EH (cell line): ENCODE data around the gene DEFB123.

ENCODE experiments used
- DNase-seq: peaks from one replicate; pipeline ENCODE4 v3.0.0-alpha.2; 2015; ENCODE audit warnings: low read depth

DEFB123 gene

GRCh38 chr20:31474097-31474436 is 33.6 kb downstream of the DEFB123 start:
- no peak for DNase-seq

- no peak for DNase-seq
These were observed 34.5 kb downstream of the DEFB123 start, which contains the start of the genes DEFB124 and REM1 for GRCh38 chr20:31474758-31475427. Gene DEFB124, minus strand, starts transcription at chr20:31475127. Its CDS starts 2,114 bp downstream, at chr20:31473013. Gene REM1, plus strand, starts transcription at chr20:31475288. Its CDS starts 1,158 bp downstream, at chr20:31476446.

GRCh38 chr20:31475472-31476293 is 35.3 kb downstream of the DEFB123 start:
- DNase-seq: no peak

- no peak for DNase-seq
These were observed 35.8 kb downstream of the DEFB123 start for GRCh38 chr20:31476294-31476585.

- DNase-seq: peak; percentile 25
These were observed 36.3 kb downstream of the DEFB123 start for GRCh38 chr20:31476643-31477215.

- peak; percentile 19 for DNase-seq
These were observed 43.6 kb downstream of the DEFB123 start for GRCh38 chr20:31484001-31484400.

- DNase-seq: peak; percentile 71
These were observed 45.3 kb downstream of the DEFB123 start for GRCh38 chr20:31485450-31486339.

GRCh38 chr20:31488115-31488514 is 47.7 kb downstream of the DEFB123 start:
- no peak for DNase-seq

- DNase-seq: no peak
These were observed 48.7 kb downstream of the DEFB123 start for GRCh38 chr20:31489152-31489551.

- no peak for DNase-seq
These were observed 50.3 kb downstream of the DEFB123 start for GRCh38 chr20:31490752-31491151.

GRCh38 chr20:31494131-31494530 is 53.7 kb downstream of the DEFB123 start:
- DNase-seq: peak; percentile 68

GRCh38 chr20:31496761-31497295 is 56.4 kb downstream of the DEFB123 start:
- peak; percentile 69 for DNase-seq

GRCh38 chr20:31497838-31498540 is 57.6 kb downstream of the DEFB123 start:
- DNase-seq: peak; percentile 92
